ENCODE measurements around the gene WDR73. TPM values are rescaled to one million over a fixed set of nuclear protein-coding genes. Genes with fewer than 3 reads are reported as not detected.

Gene WDR73
- total and polyA plus RNA-seq, 4 donors: 7.5 to 16.0 (median 10.1) TPM

DNA sequence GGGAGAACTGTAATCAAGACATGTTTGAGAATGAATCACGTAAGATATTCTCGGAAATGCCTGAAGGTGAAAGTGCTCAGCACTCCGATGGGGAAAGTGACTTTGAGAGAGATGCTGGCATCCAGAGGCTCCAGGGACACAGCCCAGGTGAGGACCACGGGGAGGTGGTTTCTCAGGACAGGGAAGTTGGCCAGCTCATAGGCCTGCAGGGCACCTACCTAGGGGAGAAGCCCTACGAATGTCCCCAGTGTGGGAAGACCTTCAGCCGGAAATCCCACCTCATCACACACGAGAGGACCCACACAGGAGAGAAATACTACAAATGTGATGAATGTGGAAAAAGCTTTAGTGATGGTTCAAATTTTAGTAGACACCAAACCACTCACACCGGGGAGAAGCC lies 33.5 kb downstream of the WDR73 start:
- Histone ChIP-seq H3K9ac (ENCODE audit: low read depth in 1 of 2, low read length in 2 of 2) (no peak overlapping the region), H3K27ac (ENCODE audit: low read depth in 1 of 2, low read length in 2 of 2) (no peak overlapping the region), H3K4me3 (ENCODE audit: low read depth in 1 of 3, low read length in 3 of 3) (peak overlapping the region in 1 of 3 donors; percentile 19), H3K36me3 (ENCODE audit: control insufficient read depth in 4 of 4, insufficient read depth in 3 of 4, low read depth in 1 of 4, low read length in 3 of 4) (peaks cover 8 to 30% (median 23%) of the 10 kb centered on the region in 4 donors), H3K27me3 (ENCODE audit: control insufficient read depth in 4 of 4, insufficient read depth in 4 of 4, low read length in 3 of 4) (no peaks in the 10 kb centered on the region), H3K4me1 (ENCODE audit: control insufficient read depth in 4 of 4, insufficient read depth in 4 of 4, low read length in 3 of 4) (peaks cover 0 to 2% (median under 1%) of the 10 kb centered on the region in 4 donors), H3K9me3 (ENCODE audit: control insufficient read depth in 4 of 4, low read length in 3 of 4) (peaks cover 11 to 17% (median 15%) of the 10 kb centered on the region in 4 donors)
- no peak for TF ChIP-seq NR2F2 (IDR thresholded peaks at IDR 0.05)
- no peak for DNase-seq (ENCODE audit: low spot score)
- WGBS: 97% methylated on average over 8 of the region's 8 CpGs

DNA sequence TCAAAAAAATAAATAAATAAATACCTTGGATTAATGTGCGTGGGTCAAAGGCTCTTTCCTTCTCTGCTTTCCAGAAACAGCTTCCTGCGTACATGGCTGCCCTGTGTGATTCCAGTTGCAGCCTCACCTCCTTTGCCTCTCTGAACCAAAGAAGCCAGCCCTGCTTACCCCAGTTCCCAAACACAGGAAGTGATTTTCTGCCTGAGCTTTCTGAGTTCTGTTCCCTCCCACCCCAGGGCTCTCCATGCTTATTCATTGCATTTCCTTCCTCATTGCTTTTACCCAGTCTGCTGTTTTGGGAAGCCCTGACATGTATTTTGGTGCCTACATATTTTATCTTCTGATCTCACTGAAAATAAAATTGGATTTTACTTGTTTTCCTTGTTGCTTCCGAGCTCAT lies 37.8 kb downstream of the WDR73 start:
- Histone ChIP-seq H3K4me3 (ENCODE audit: low read depth in 1 of 3, low read length in 3 of 3) (no peak overlapping the region), H3K27ac (ENCODE audit: low read depth in 1 of 2, low read length in 2 of 2) (no peak overlapping the region), H3K9ac (ENCODE audit: low read depth in 1 of 2, low read length in 2 of 2) (no peak overlapping the region), H3K9me3 (ENCODE audit: control insufficient read depth in 4 of 4, low read length in 3 of 4) (peaks cover 4 to 8% (median 7%) of the 10 kb centered on the region in 4 donors), H3K27me3 (ENCODE audit: control insufficient read depth in 4 of 4, insufficient read depth in 4 of 4, low read length in 3 of 4) (no peaks in the 10 kb centered on the region), H3K36me3 (ENCODE audit: control insufficient read depth in 4 of 4, insufficient read depth in 3 of 4, low read depth in 1 of 4, low read length in 3 of 4) (peaks cover 6 to 11% (median 8%) of the 10 kb centered on the region in 4 donors), H3K4me1 (ENCODE audit: control insufficient read depth in 4 of 4, insufficient read depth in 4 of 4, low read length in 3 of 4) (peaks cover 0 to 2% (median under 1%) of the 10 kb centered on the region in 4 donors)
- TF ChIP-seq RXRA (IDR thresholded peaks at IDR 0.05): no peak
- TF ChIP-seq SP1 (IDR thresholded peaks at IDR 0.05): no peak
- TF ChIP-seq, protein P1, sequence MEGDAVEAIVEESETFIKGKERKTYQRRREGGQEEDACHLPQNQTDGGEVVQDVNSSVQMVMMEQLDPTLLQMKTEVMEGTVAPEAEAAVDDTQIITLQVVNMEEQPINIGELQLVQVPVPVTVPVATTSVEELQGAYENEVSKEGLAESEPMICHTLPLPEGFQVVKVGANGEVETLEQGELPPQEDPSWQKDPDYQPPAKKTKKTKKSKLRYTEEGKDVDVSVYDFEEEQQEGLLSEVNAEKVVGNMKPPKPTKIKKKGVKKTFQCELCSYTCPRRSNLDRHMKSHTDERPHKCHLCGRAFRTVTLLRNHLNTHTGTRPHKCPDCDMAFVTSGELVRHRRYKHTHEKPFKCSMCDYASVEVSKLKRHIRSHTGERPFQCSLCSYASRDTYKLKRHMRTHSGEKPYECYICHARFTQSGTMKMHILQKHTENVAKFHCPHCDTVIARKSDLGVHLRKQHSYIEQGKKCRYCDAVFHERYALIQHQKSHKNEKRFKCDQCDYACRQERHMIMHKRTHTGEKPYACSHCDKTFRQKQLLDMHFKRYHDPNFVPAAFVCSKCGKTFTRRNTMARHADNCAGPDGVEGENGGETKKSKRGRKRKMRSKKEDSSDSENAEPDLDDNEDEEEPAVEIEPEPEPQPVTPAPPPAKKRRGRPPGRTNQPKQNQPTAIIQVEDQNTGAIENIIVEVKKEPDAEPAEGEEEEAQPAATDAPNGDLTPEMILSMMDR (IDR thresholded peaks at IDR 0.05; ENCODE audit: low read depth, low read length, missing input control): no peak
- no peak for TF ChIP-seq HNF4G (IDR thresholded peaks at IDR 0.05)
- no peak for TF ChIP-seq JUND (IDR thresholded peaks at IDR 0.05)
- TF ChIP-seq GABPA (IDR thresholded peaks at IDR 0.05 in 1 of 2, conservative IDR thresholded peaks at IDR 0.05 in 1 of 2): no peak
- TF ChIP-seq, protein P2, sequence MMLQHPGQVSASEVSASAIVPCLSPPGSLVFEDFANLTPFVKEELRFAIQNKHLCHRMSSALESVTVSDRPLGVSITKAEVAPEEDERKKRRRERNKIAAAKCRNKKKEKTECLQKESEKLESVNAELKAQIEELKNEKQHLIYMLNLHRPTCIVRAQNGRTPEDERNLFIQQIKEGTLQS (IDR thresholded peaks at IDR 0.05): no peak
- TF ChIP-seq RAD21 (IDR thresholded peaks at IDR 0.05): no peak
- no peak for TF ChIP-seq EGR1 (IDR thresholded peaks at IDR 0.05; ENCODE audit: low read depth in 2 of 2)
- TF ChIP-seq NR2F2 (IDR thresholded peaks at IDR 0.05): no peak
- no peak for TF ChIP-seq FOXA2 (IDR thresholded peaks at IDR 0.05)
- TF ChIP-seq, protein P3, sequence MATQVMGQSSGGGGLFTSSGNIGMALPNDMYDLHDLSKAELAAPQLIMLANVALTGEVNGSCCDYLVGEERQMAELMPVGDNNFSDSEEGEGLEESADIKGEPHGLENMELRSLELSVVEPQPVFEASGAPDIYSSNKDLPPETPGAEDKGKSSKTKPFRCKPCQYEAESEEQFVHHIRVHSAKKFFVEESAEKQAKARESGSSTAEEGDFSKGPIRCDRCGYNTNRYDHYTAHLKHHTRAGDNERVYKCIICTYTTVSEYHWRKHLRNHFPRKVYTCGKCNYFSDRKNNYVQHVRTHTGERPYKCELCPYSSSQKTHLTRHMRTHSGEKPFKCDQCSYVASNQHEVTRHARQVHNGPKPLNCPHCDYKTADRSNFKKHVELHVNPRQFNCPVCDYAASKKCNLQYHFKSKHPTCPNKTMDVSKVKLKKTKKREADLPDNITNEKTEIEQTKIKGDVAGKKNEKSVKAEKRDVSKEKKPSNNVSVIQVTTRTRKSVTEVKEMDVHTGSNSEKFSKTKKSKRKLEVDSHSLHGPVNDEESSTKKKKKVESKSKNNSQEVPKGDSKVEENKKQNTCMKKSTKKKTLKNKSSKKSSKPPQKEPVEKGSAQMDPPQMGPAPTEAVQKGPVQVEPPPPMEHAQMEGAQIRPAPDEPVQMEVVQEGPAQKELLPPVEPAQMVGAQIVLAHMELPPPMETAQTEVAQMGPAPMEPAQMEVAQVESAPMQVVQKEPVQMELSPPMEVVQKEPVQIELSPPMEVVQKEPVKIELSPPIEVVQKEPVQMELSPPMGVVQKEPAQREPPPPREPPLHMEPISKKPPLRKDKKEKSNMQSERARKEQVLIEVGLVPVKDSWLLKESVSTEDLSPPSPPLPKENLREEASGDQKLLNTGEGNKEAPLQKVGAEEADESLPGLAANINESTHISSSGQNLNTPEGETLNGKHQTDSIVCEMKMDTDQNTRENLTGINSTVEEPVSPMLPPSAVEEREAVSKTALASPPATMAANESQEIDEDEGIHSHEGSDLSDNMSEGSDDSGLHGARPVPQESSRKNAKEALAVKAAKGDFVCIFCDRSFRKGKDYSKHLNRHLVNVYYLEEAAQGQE (IDR thresholded peaks at IDR 0.05): no peak
- TF ChIP-seq, protein P4, sequence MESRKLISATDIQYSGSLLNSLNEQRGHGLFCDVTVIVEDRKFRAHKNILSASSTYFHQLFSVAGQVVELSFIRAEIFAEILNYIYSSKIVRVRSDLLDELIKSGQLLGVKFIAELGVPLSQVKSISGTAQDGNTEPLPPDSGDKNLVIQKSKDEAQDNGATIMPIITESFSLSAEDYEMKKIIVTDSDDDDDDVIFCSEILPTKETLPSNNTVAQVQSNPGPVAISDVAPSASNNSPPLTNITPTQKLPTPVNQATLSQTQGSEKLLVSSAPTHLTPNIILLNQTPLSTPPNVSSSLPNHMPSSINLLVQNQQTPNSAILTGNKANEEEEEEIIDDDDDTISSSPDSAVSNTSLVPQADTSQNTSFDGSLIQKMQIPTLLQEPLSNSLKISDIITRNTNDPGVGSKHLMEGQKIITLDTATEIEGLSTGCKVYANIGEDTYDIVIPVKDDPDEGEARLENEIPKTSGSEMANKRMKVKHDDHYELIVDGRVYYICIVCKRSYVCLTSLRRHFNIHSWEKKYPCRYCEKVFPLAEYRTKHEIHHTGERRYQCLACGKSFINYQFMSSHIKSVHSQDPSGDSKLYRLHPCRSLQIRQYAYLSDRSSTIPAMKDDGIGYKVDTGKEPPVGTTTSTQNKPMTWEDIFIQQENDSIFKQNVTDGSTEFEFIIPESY (IDR thresholded peaks at IDR 0.05): no peak
- no peak for TF ChIP-seq FOXA1 (IDR thresholded peaks at IDR 0.05)
- 69% methylated on average over 3 of the region's 3 CpGs for WGBS
- no peak for DNase-seq (ENCODE audit: low spot score)

All from liver (tissue), 9 donors.